Esophagus (tissue), 2 donors: ENCODE data around the gene KCNJ10. TPM values are rescaled to one million over a fixed set of nuclear protein-coding genes. Genes with fewer than 3 reads are reported as not detected.
"Not testable (repeated sequence)": the region's sequence is repeated elsewhere in the genome, so short reads cannot be mapped to it uniquely, and the experiment has no call there.

ENCODE experiments used
- H3K27ac ChIP-seq, 2 donors: one replicate each; pipeline ENCODE4 v1.5.1; 2013; ENCODE audit warnings: low read depth in 2 of 2, mild to moderate bottlenecking in 2 of 2, inconsistent platforms in 1 of 2, low read length in 1 of 2, moderate library complexity in 1 of 2
- H3K27me3 ChIP-seq, 2 donors: one replicate each; pipeline ENCODE4 v1.6.1; 2013; ENCODE audit warnings: low read length in 2 of 2, control low read depth in 1 of 2, mild to moderate bottlenecking in 1 of 2; ENCODE audit not compliant: insufficient read depth in 2 of 2, control insufficient read depth in 1 of 2
- H3K36me3 ChIP-seq, 2 donors: one replicate each; pipeline ENCODE4 v1.6.1; 2013; ENCODE audit warnings: low read length in 1 of 2; ENCODE audit not compliant: control insufficient read depth in 2 of 2, insufficient read depth in 2 of 2
- H3K4me1 ChIP-seq, 2 donors: one replicate each; pipeline ENCODE4 v1.6.1; 2013; ENCODE audit warnings: low read length in 1 of 2; ENCODE audit not compliant: control insufficient read depth in 2 of 2, insufficient read depth in 2 of 2
- H3K4me3 ChIP-seq, 2 donors: one replicate each; pipeline ENCODE4 v1.5.1; 2013; ENCODE audit warnings: low read length in 2 of 2, mild to moderate bottlenecking in 2 of 2, low read depth in 1 of 2, moderate library complexity in 1 of 2
- H3K9me3 ChIP-seq, 2 donors: one replicate each; pipeline ENCODE4 v1.6.1; 2013; ENCODE audit warnings: mild to moderate bottlenecking in 2 of 2, low read depth in 1 of 2, low read length in 1 of 2, moderate library complexity in 1 of 2; ENCODE audit not compliant: control insufficient read depth in 2 of 2, insufficient read depth in 1 of 2
- WGBS, 2 donors: extraction: QIAGEN DNeasy Blood & Tissue Kit; methylation state at CpG; one replicate each; pipeline ENCODE4 v1.1.7; 2013; 5-methylcytosine and 5-hydroxymethylcytosine counted together
- polyA plus RNA-seq, 2 donors: library from polyadenylated mRNA; stranded (reverse); fragments of 200-250 nt; gene quantifications; one replicate each; pipeline ENCODE4 v1.2.3, GENCODE V29; 2013
- donor health status: healthy with polysubstance abuse.
- donor health status: Bipolar disorder and iron deficiency.

The KCNJ10 gene
- polyA plus RNA-seq, 2 donors, result not detected

GRCh38 chr1:160111462-160111861 lies 41.5 kb upstream of the KCNJ10 start:
- 89 to 91% methylated on average over 10 of the region's 10 CpGs for WGBS, 2 donors
- H3K4me3 ChIP-seq, H3K27me3 ChIP-seq, H3K36me3 ChIP-seq, H3K4me1 ChIP-seq, H3K27ac ChIP-seq, H3K9me3 ChIP-seq: not testable (repeated sequence)

- no peaks in the 10 kb centered on the region for H3K9me3 ChIP-seq
- no peaks in the 10 kb centered on the region for H3K36me3 ChIP-seq
- H3K4me1 ChIP-seq, result no peaks in the 10 kb centered on the region
- no peak overlapping the region for H3K4me3 ChIP-seq
- H3K27ac ChIP-seq, result no peak overlapping the region
- H3K27me3 ChIP-seq, result no peaks in the 10 kb centered on the region
- 46 to 49% methylated on average over 4 of the region's 4 CpGs for WGBS, 2 donors
Observed at GRCh38 chr1:160109686-160110085, 39.7 kb upstream of the KCNJ10 start.

GRCh38 chr1:160108888-160109662 lies 39.1 kb upstream of the KCNJ10 start:
- Histone ChIP-seq H3K4me3 (no peak overlapping the region), H3K27me3 (no peaks in the 10 kb centered on the region), H3K4me1 (no peaks in the 10 kb centered on the region), H3K36me3 (no peaks in the 10 kb centered on the region), H3K9me3 (no peaks in the 10 kb centered on the region), H3K27ac (no peak overlapping the region)
- WGBS, 2 donors, result 31 to 33% methylated on average over 6 of the region's 6 CpGs

DNA sequence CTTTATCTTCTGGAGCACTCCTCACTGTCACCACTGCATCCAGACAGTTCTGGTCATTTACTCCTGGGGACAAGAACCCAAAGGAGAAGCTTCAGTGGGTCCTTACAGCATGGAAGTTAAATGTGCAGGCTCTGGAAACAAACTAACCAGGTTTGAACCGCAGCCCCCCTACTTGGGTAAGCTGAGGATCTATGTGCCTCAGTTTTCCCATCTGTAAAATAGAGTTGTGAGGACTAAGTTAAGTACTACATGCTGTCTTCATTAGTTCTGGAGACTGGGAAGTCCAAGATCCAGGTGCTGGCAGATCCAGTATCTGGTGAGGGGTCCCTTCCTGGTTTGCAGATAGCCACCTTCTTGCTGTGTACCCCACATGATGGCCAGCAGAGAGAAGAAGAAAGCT lies 37.6 kb upstream of the KCNJ10 start:
- Histone ChIP-seq H3K4me3 (no peak overlapping the region), H3K9me3 (no peaks in the 10 kb centered on the region), H3K36me3 (no peaks in the 10 kb centered on the region), H3K27me3 (no peaks in the 10 kb centered on the region), H3K27ac (no peak overlapping the region), H3K4me1 (no peaks in the 10 kb centered on the region)
- 93 to 95% methylated on average over 1 of the region's 1 CpG for whole genome bisulfite sequencing, 2 donors

DNA sequence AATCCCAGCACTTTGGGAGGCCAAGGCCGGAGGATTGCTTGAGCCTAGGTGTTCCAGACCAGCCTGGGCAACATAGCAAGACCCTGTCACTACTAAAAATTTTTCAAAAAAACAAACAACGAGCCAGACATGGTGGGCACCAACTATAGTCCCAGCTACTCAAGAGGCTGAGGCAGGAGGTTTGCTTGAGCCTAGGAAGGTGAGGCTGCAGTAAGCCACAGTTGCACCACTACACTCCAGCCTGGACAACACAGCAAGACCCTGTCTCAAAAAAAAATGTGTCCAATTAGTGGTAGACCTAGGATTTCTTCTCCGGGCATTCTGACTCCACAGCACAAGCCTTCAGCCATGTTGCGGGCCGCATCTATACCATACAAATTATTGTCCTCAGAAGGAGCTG lies 35.2 kb upstream of the KCNJ10 start:
- Histone ChIP-seq H3K27ac (no peak overlapping the region), H3K27me3 (no peaks in the 10 kb centered on the region), H3K4me1 (peaks cover 0 to 5% of the 10 kb centered on the region in 2 donors), H3K9me3 (no peaks in the 10 kb centered on the region), H3K4me3 (no peak overlapping the region), H3K36me3 (no peaks in the 10 kb centered on the region)
- 95 to 98% methylated on average over 5 of the region's 5 CpGs for WGBS, 2 donors

- Histone ChIP-seq H3K4me1 (peaks cover 0 to 5% of the 10 kb centered on the region in 2 donors), H3K4me3 (no peak overlapping the region), H3K36me3 (no peaks in the 10 kb centered on the region), H3K9me3 (no peaks in the 10 kb centered on the region), H3K27me3 (no peaks in the 10 kb centered on the region), H3K27ac (peak overlapping the region in 1 of 2 donors; percentile 48)
- 80 to 86% methylated on average over 3 of the region's 3 CpGs for WGBS, 2 donors
Observed at GRCh38 chr1:160104486-160104885, 34.5 kb upstream of the KCNJ10 start.

- no peak overlapping the region for H3K4me3 ChIP-seq
- H3K9me3 ChIP-seq, result no peaks in the 10 kb centered on the region
- peaks cover 0 to 5% of the 10 kb centered on the region in 2 donors for H3K4me1 ChIP-seq
- no peaks in the 10 kb centered on the region for H3K36me3 ChIP-seq
- H3K27ac ChIP-seq, result peak overlapping the region in 1 of 2 donors; percentile 34
- 61 to 67% methylated on average over 6 of the region's 6 CpGs for WGBS, 2 donors
- no peaks in the 10 kb centered on the region for H3K27me3 ChIP-seq
Observed at GRCh38 chr1:160103658-160104408, 33.9 kb upstream of the KCNJ10 start.

DNA sequence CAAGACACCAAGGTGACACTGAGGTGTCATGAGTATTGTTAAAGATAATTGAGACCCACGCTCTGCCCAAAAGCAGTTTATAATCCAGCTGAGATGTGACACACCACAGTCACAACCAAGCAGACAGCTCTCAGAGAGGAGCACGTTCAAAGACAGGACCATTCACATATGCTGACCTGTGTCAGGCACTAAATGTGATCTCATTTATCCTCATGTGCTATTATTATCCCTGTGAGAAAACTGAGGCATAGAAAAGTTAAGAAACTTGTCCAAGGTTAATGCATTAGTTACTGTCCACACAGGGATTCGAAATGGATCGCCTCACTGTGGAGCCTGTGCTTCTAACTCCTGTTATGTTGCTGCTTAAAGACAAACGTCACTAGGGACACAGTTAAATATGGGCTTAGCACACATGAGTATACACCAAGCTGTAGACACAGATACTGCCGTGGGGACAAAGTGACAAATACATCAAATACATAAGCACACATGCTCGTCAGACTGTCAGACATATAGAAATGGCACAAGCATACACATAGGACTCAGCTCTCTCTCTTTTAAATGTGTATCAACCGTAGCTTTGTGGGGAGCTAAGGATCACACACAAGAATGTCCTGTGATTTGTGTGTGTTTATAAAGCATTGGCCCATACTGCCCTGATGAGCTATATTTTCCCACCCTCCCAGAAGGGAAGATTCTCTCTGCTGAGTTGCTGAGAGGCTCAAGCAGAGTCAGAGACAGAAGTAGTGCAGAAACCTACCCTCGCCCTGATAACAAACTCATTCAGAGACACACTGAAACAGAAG lies 32.0 kb upstream of the KCNJ10 start:
- Histone ChIP-seq H3K36me3 (no peaks in the 10 kb centered on the region), H3K27ac (peak overlapping the region; percentile 7 to 78), H3K27me3 (no peaks in the 10 kb centered on the region), H3K4me1 (peaks cover 7 to 16% of the 10 kb centered on the region in 2 donors), H3K9me3 (no peaks in the 10 kb centered on the region), H3K4me3 (no peak overlapping the region)
- WGBS, 2 donors, result 72 to 73% methylated on average over 9 of the region's 9 CpGs

DNA sequence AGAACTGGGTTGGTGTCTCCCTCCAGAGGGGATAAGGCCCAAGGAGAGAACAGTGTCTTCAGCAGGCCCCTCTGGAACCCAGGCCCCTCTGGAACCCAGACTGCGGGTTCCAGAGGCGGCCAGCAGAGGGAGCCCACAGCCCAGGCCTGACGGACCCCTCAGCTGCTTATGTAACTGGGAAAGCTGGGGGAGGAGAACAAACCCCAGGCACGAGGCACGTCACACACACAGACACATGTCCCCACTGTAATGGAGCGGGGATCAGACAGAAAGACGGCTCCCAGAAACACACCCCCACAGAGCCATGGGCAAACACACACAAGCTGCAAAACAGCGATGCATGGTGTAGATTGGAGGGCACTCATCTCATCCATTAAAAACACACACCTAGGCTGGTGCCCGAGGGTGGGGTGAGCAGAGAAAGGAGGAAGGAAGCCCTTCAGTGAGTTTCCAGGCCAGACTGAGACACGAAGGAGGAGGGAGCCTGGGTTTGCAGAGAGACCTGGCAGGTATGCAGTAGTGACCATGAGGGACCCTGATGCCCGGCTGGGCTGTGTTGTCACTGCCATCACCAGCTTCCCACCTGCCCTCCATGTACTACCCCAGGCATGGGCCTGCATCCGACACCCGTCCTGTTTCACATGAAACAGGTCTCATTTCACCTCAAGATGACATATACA lies 31.2 kb upstream of the KCNJ10 start:
- Histone ChIP-seq H3K27ac (peak overlapping the region; percentile 7 to 78), H3K4me3 (no peak overlapping the region), H3K27me3 (no peaks in the 10 kb centered on the region), H3K9me3 (no peaks in the 10 kb centered on the region), H3K36me3 (no peaks in the 10 kb centered on the region), H3K4me1 (peaks cover 10 to 21% of the 10 kb centered on the region in 2 donors)
- WGBS, 2 donors, result 20 to 23% methylated on average over 13 of the region's 13 CpGs
